GM19239 (cell line): ENCODE results near the gene SHF.
"Not testable (repeated sequence)": the region's sequence is repeated elsewhere in the genome, so short reads cannot be mapped to it uniquely, and the experiment has no call there.

Source experiments
- DNase-seq: peaks from one replicate; pipeline ENCODE4 v3.0.0; 2011; ENCODE audit warnings: low spot score; ENCODE audit not compliant: insufficient read length
- FAIRE-seq: peaks from 2 replicates; lab custom pipeline; 2011; peaks lifted over from hg19 to GRCh38; lab: Jason Lieb, UNC

The SHF gene

GRCh38 chr15:45149060-45149459 is 38.7 kb downstream of the SHF start:
- DNase-seq (no peak), FAIRE-seq (no peak)

- no peak for DNase-seq
- no peak for FAIRE-seq
Observed at GRCh38 chr15:45148076-45149059, 39.4 kb downstream of the SHF start.

GRCh38 chr15:45147606-45148005 is 40.2 kb downstream of the SHF start:
- DNase-seq = no peak
- FAIRE-seq = no peak

- DNase-seq (no peak), FAIRE-seq (no peak)
Observed at GRCh38 chr15:45146405-45146804, 41.4 kb downstream of the SHF start.

- FAIRE-seq (no peak), DNase-seq (no peak)
Observed at GRCh38 chr15:45144775-45145174, 43.0 kb downstream of the SHF start.

GRCh38 chr15:45143946-45144345 is 43.8 kb downstream of the SHF start:
- DNase-seq = no peak
- FAIRE-seq = no peak

- DNase-seq (no peak), FAIRE-seq (no peak)
Observed at GRCh38 chr15:45143056-45143455, 44.7 kb downstream of the SHF start.

DNA sequence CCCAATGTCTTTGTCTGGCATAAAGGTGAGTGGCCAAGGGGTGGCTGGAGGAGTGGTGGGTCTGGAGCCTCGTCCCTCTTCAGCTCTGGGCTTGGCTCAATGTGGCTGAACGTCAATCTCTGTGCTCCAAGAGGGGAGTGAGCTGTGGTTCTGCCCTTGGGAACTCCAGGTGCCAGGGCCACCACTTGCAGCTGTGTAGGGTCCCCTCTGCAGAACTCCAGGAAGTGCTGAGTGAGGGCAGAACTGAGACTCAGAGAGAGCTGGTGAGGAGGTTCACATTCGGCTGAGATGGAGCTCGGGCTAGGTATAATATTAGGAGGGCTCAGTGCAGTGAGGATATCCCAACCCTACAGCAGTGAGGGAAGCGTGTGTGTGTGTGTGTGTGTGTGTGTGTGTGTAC is 46.4 kb downstream of the SHF start:
- FAIRE-seq = no peak
- no peak for DNase-seq

GRCh38 chr15:45140557-45141250 is 47.1 kb downstream of the SHF start:
- DNase-seq (no peak), FAIRE-seq (no peak)

GRCh38 chr15:45139770-45140169 is 48.0 kb downstream of the SHF start:
- DNase-seq (no peak), FAIRE-seq (no peak)

GRCh38 chr15:45138814-45139765 is 48.7 kb downstream of the SHF start:
- DNase-seq (no peak), FAIRE-seq (no peak)

DNA sequence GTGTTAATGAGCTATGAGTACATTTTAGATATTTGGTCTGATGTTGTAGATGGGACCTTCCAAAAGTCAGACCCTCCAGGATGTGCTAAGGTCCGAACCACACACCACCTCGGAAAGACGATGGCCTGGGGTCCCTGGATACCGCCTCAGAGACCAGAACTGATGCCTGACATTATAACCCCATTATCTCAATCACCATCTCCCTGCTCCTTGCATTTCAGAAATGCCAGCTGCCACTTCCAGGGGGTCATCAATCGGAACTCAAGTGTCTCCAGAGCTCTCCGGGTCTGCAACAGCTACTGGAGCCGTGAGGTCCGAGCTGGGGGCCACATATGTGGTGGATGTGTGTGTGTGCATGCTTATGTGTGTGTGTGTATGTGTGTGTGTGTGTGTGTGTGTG is 50.1 kb downstream of the SHF start:
- DNase-seq = no peak
- no peak for FAIRE-seq

DNA sequence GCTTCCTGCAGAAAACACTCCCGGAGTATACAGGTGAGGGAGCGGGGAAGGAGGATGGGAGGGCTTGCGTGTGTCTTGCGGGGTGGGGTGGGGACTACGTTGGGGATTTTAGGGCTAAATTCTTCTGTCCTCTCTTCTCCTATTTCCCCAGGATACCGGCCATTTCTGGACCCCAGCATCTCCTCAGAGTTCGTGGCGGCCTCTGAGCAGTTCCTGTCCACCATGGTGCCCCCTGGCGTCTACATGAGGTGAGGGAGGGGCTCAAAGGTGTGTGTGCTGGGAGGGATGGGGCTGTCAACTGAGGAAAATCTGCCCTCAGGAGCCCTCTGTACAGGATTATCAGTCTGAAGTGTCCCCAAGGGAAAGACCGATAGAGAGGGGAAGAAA is 51.4 kb downstream of the SHF start:
- DNase-seq = no peak
- no peak for FAIRE-seq

DNA sequence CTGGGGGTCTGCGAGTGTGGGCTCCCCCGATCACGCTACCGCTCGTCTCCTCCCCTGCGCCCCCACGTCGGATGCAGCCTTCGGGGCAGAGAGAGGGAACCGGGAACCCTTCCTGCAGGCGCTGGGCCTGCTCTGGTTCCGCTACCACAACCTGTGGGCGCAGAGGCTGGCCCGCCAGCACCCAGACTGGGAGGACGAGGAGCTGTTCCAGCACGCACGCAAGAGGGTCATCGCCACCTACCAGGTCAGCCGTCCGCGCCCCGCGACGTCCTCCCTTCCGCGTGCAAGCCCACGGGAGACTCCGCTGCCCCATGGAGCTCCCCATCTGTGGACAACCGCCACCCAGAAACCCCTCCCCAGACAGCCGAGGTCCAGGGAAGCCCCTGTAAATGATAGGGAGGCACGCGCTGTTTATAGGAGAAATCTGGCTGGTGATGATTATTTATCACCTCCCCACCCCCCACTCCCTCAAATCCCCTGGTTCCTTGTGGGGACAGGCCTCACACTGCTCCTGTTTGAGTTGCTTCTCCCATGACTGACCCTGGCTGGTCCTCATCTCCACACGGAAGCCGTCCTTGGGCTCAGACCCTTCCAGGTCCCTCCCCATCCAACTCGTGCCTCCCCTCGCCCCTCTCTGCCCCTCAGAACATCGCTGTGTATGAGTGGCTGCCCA is 51.9 kb downstream of the SHF start:
- DNase-seq, FAIRE-seq: not testable (repeated sequence)

DNA sequence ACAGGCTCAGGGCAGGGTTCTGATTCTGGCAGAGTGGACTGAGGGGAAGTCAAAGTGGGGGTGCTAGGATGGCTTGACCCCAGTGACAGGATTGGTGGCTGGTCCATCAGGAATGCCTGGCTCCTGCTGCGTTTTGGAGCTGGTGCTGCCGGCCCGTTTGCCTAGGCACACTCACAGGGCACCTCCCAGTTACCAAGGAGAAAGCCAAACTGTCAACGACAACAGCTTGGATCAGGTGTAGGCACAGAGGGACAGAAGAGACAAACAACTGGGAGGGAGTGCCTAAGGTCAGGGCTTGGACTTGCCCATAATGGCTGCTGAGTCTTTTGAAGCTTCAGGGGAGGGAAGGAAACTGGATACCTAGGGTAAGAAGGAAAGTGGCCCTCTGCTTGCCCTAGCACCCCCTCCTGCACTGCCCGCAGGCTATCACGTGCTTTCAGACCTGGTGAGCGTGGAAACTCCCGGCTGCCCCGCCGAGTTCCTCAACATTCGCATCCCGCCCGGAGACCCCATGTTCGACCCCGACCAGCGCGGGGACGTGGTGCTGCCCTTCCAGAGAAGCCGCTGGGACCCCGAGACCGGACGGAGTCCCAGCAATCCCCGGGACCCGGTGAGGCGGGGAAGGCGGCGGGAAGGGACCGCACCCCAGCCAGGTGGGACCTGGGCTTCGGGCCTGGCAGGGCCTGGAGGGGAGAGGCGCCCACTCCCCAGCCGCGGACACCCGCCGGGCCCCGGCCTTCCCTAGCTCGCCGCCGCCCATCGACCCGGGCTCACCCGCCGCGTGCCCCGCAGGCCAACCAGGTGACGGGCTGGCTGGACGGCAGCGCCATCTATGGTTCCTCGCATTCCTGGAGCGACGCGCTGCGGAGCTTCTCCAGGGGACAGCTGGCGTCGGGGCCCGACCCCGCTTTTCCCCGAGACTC is 52.8 kb downstream of the SHF start:
- FAIRE-seq (no peak), DNase-seq (no peak)

GRCh38 chr15:45134046-45134445 is 53.7 kb downstream of the SHF start:
- no peak for DNase-seq
- no peak for FAIRE-seq

DNA sequence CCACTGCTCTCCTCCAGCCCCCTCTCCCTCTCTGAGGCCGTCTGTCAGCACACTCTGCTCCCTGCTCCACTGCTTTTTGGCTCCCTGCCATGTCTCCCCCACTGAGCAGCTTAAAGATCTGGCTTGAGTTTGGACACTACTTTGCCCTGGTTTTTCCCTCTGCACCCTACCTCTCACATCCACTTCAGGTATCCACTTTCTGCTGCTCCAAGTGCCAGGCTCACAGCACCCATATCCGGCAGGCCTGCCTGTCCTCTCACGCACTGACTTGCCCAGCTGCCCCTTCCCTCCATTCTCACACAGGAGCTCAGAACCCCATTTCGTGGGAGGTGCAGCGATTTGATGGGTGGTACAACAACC is 54.2 kb downstream of the SHF start:
- no peak for DNase-seq
- no peak for FAIRE-seq

- no peak for DNase-seq
- no peak for FAIRE-seq
Observed at GRCh38 chr15:45132844-45133560, 54.8 kb downstream of the SHF start.
